Pancreas (tissue), 10 donors: ENCODE results near the gene PHF2. TPM values are rescaled to one million over a fixed set of nuclear protein-coding genes. Genes with fewer than 3 reads are reported as not detected.
A peak's percentile ranks its signal among the peaks of the same experiment; 100 is the strongest.

Experiments
- ATAC-seq, 4 donors: fragments of 200-7000 bp; cut with Tn5 transposase; one replicate each; pipeline versions ENCODE4 v1.8.0 to v1.9.1; 2020; ENCODE audit warnings: mild to moderate bottlenecking in 4 of 4, moderate library complexity in 4 of 4
- DNase-seq, 6 donors: peaks; one replicate each; pipeline ENCODE4 v3.0.0-alpha.2; 2020
- FAIRE-seq: peaks from 2 replicates; lab custom pipeline; 2012; peaks lifted over from hg19 to GRCh38; lab: Jason Lieb, UNC
- H3K27ac ChIP-seq, 4 donors: fragments of 200-600 bp; sonication (generic); 1 replicate in 3 of 4; 2 replicates in 1 of 4; pipeline versions ENCODE4 v1.5.0 to v1.8.0; 2020
- H3K27me3 ChIP-seq, 4 donors: fragments of 200-600 bp; one replicate each; pipeline ENCODE4 v1.8.0; 2021
- H3K36me3 ChIP-seq, 3 donors: fragments of 200-600 bp; sonication (generic) in 1 of 3; one replicate each; pipeline versions ENCODE4 v1.5.0 to v1.8.0; 2020 to 2021
- H3K4me1 ChIP-seq, 3 donors: fragments of 200-600 bp; one replicate each; pipeline ENCODE4 v1.8.0; 2021
- H3K4me3 ChIP-seq, 4 donors: fragments of 200-600 bp; sonication (generic) in 2 of 4; one replicate each; pipeline versions ENCODE4 v1.5.0 to v1.8.0; 2020 to 2021
- H3K9me3 ChIP-seq, 4 donors: fragments of 200-600 bp; one replicate each; pipeline ENCODE4 v1.8.0; 2021
- WGBS, 2 donors: extraction: QIAGEN DNeasy Blood & Tissue Kit; methylation state at CpG; one replicate each; pipeline ENCODE4 v1.1.7; 2013; 5-methylcytosine and 5-hydroxymethylcytosine counted together
- intact Hi-C, 3 donors: fragments of 100-400 bp; cut with DNase I; formaldehyde crosslinking; loops; one replicate each; pipeline versions ENCODE4 v1.11.1 to v1.14.2; 2022
- polyA plus RNA-seq, 2 donors: library from polyadenylated mRNA; stranded (reverse); fragments of 200-250 nt; gene quantifications; one replicate each; pipeline ENCODE4 v1.2.3, GENCODE V29; 2013
- total RNA-seq, 6 donors: library from RNA; stranded (reverse); fragmentation: NEBNext Ultra II Directional in 4 of 6; extraction: Animal tissue kit (Norgen Biotek cat#: 25700) in 4 of 6; gene quantifications; one replicate each; pipeline versions ENCODE4 v1.2.1 to v1.2.4, GENCODE V29; 2021 to 2023
- TF ChIP-seq, protein P1 (sequence below), 4 donors: fragments of 200-600 bp; sonication (generic) in 3 of 4; IDR thresholded peaks; one replicate each; pipeline versions ENCODE4 v1.5.0 to v1.8.0; 2021; ENCODE audit warnings: antibody characterized with exemption in 4 of 4
- donor health status: healthy with polysubstance abuse.
- donor health status: DM: no; HTN: no; CAD: no; lungs with moderate emphysema.
- donor health status: DM: no; HTN: no; CAD: no.
- donor health status: control.
- donor health status: control.
- donor health status: Bipolar disorder and iron deficiency.
- donor health status: DM: yes; HTN: yes; CAD: no.
- donor health status: DM: no; HTN: no; CAD: no.
- donor health status: DM: no; HTN: no; CAD: no.
- donor health status: DM: yes; HTN: yes; CAD: no.

Gene PHF2
- total and polyA plus RNA-seq, 8 donors = 10.8 to 24.8 (median 12.7) TPM

DNA sequence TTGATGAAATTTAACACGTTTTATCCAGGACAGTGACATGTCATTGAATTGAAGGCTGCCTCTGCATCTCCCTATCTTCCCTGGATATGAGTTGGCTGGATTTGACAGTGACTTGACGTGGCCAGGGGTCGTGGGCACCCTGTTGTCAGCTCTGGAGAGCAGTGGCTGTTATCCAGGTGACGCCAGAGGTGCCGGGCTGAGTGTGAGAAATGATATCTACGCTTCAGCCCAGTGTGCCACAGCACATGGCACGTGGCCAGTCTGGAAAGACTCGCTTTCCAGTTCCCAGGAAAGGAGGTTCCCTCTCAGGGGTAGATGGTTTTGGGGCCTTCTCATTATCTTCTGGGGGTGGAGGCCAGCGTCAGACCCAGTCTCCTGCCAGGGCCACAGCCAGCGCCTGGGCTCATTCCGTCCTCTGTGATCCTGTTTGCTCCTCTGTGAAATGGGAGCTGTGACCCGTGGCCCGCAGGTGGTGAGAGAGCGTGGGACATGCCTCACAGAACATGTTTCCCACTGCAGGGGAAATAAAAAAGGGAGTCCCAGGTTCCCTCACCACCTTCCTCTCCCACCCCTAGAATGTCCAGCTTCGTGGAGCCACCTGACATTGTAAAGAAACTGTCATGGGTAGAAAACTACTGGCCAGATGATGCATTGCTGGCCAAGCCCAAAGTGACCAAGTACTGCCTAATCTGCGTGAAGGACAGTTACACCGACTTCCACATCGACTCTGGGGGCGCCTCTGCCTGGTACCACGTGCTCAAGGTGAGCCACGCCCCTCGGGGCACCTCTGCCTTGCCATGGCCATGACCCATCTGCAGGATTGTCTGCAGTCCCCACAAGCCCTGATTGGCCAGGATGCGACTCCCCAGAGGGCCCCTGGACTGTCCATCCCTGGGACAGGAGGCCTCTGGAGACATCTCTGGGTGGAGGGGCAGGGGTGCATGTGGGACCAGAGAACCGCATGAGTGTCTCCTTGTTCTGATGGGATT lies 76.5 kb downstream of the PHF2 start:
- Histone ChIP-seq H3K4me3 (no peak overlapping the region), H3K27me3 (no peaks in the 10 kb centered on the region), H3K9me3 (no peaks in the 10 kb centered on the region), H3K4me1 (no peaks in the 10 kb centered on the region), H3K36me3 (peaks cover 0 to 47% (median 12%) of the 10 kb centered on the region in 3 donors), H3K27ac (no peak overlapping the region)
- ATAC-seq (no peak), DNase-seq (peak in 2 of 6 donors; percentile 39 to 53), FAIRE-seq (no peak)
- WGBS, 2 donors = 88 to 94% methylated on average over 24 of the region's 24 CpGs
- TF ChIP-seq, protein P1, sequence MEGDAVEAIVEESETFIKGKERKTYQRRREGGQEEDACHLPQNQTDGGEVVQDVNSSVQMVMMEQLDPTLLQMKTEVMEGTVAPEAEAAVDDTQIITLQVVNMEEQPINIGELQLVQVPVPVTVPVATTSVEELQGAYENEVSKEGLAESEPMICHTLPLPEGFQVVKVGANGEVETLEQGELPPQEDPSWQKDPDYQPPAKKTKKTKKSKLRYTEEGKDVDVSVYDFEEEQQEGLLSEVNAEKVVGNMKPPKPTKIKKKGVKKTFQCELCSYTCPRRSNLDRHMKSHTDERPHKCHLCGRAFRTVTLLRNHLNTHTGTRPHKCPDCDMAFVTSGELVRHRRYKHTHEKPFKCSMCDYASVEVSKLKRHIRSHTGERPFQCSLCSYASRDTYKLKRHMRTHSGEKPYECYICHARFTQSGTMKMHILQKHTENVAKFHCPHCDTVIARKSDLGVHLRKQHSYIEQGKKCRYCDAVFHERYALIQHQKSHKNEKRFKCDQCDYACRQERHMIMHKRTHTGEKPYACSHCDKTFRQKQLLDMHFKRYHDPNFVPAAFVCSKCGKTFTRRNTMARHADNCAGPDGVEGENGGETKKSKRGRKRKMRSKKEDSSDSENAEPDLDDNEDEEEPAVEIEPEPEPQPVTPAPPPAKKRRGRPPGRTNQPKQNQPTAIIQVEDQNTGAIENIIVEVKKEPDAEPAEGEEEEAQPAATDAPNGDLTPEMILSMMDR (IDR thresholded peaks at IDR 0.05) = no peak
- intact Hi-C loops = no loop called here

DNA sequence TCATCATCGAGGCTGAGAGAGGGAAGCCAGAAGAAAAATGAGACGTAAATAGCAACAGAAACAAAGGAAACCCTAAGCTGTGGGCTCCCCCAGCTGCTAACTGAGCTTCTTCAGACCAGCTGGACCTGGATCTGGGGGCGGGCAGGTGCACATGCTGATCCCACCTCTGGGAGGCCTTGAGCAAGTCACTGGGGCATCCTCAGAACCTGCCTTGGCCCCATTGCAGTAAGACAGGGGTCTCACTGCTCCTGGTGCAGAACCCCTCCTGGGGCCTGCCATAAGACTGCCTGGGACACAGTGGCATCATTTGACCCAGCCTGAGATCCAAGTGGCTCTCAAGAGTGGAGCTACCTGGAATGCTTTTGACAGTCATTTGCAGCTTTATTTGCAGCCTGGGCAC lies 77.4 kb downstream of the PHF2 start:
- intact Hi-C loops = no loop called here
- 84 to 85% methylated on average over 3 of the region's 3 CpGs for WGBS, 2 donors
- H3K9me3 ChIP-seq = no peaks in the 10 kb centered on the region
- TF ChIP-seq, protein P1 (IDR thresholded peaks at IDR 0.05) = no peak
- ATAC-seq (no peak), DNase-seq (peak in 3 of 6 donors; percentile 0 to 41 (median 25)), FAIRE-seq (no peak)
- no peak overlapping the region for H3K4me3 ChIP-seq
- H3K27me3 ChIP-seq = no peaks in the 10 kb centered on the region
- peaks cover 0 to 47% (median 12%) of the 10 kb centered on the region in 3 donors for H3K36me3 ChIP-seq
- H3K4me1 ChIP-seq = no peaks in the 10 kb centered on the region
- no peak overlapping the region for H3K27ac ChIP-seq

DNA sequence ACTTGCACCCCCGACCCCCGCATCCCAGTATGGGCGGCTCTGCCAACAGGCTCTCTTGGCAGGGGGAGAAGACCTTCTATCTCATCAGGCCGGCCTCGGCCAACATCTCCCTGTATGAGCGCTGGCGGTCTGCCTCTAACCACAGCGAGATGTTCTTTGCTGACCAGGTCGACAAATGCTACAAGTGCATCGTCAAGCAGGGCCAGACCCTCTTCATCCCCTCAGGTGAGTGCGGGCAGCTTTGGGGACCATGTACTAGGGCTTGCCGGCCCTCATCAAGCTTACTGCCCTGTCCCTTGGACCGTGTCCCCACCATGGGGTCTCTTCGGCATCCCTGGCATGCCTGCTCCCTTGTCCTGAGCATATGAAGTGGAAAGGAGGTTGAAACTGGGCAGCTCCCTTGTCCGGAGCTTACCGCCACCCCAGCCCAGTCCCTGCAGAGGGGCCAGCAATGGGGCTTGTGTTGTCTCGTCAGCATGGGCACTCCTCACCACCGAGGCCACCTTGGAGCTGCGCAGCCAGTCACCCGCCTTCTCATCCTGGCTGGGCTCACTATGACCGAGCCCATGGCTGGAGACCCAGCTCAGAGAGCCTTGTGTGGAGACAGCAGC lies 78.1 kb downstream of the PHF2 start:
- no peak for ATAC-seq
- no peaks in the 10 kb centered on the region for H3K9me3 ChIP-seq
- H3K4me1 ChIP-seq = no peaks in the 10 kb centered on the region
- no peak overlapping the region for H3K4me3 ChIP-seq
- H3K27me3 ChIP-seq = no peaks in the 10 kb centered on the region
- peak in 3 of 6 donors; percentile 0 to 66 (median 50) for DNase-seq
- WGBS, 2 donors = 95 to 97% methylated on average over 21 of the region's 21 CpGs
- no peak for FAIRE-seq
- H3K36me3 ChIP-seq = peaks cover 0 to 40% (median 12%) of the 10 kb centered on the region in 3 donors
- no peak overlapping the region for H3K27ac ChIP-seq
- TF ChIP-seq, protein P1 (IDR thresholded peaks at IDR 0.05) = no peak
- intact Hi-C loops = no loop called here

DNA sequence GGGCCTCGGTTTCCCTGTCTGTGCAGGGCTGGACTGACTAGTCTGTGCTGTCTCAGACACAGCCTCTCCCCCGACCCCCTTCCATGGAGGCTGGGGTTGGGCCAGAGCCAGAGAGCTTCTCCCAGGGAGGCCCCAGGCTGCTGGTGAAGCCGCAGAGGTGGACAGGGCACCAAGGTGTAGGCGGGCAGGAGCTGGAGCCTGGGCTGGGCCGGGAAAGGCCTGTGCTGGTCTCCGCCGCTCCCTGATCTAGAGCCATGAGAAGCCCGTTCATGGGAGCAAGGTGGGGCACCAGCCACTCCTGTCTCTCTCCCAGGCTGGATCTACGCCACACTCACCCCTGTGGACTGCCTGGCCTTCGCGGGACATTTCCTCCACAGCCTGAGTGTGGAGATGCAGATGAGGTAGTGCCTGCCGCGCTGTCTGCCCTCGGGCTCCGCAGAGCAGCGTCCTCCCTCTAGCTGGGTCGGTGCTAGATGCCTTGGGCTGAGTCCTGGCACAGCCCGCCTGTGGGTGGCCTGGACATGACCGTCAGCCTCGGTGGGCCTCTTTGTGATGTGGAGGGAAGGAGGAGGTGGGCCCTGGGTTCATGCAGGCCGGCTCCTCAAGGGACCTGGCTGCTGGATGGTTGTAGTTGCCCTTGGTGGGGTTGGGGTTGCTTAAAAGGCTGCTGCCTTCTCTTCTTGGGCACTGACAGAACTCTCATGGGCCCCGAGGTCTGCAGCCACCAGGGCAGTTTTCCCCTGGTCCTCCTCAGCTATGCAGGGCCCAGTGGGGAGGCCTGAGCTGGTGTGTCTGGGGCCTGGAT lies 79.4 kb downstream of the PHF2 start:
- intact Hi-C loops = no loop called here
- Histone ChIP-seq H3K27me3 (no peaks in the 10 kb centered on the region), H3K9me3 (no peaks in the 10 kb centered on the region), H3K4me3 (no peak overlapping the region), H3K4me1 (no peaks in the 10 kb centered on the region), H3K36me3 (peaks cover 0 to 26% (median 0%) of the 10 kb centered on the region in 3 donors), H3K27ac (no peak overlapping the region)
- peak in 3 of 6 donors; percentile 1 to 74 (median 46) for DNase-seq
- WGBS, 2 donors = 94 to 95% methylated on average over 19 to 22 of the region's 22 CpGs
- no peak for ATAC-seq
- FAIRE-seq = no peak
- TF ChIP-seq, protein P1 (IDR thresholded peaks at IDR 0.05) = no peak
